Astrocyte of the spinal cord (primary cell): ENCODE results near the gene HLA-DPA1.

Source experiments
- DNase-seq: peaks from one replicate; pipeline ENCODE4 v3.0.0; 2011; ENCODE audit warnings: low read depth, low spot score
- H3K4me3 ChIP-seq: 2 replicates; pipeline ENCODE4 v1.5.1; 2011; ENCODE audit warnings: low read depth, mild to moderate bottlenecking, low read length, moderate library complexity
- CTCF ChIP-seq: IDR thresholded peaks from 2 replicates; pipeline ENCODE4 v1.5.1; 2012; ENCODE audit warnings: low read depth, mild to moderate bottlenecking, low read length, inconsistent platforms
- in situ Hi-C: cut with HindIII; loops from 2 replicates; pipeline ENCODE4 v1.10.0; 2017; ENCODE audit warnings: low sequenced_read_pairs

Gene HLA-DPA1

GRCh38 chr6:33076406-33076934, 3.0 kb upstream of the HLA-DPA1 start:
- in situ Hi-C loops: no loop called here

GRCh38 chr6:33075568-33076405, 2.3 kb upstream of the HLA-DPA1 start, which contains the start of gene HLA-DPB1:
HLA-DPB1 (plus strand) TSS chr6:33075990; CDS start chr6:33076042, 52 bp downstream.
- in situ Hi-C loops: no loop called here
- peak; percentile 47 for DNase-seq
- TF ChIP-seq CTCF: no peak
- no peak within 1 kb of the TSS for H3K4me3 ChIP-seq

More at GRCh38 chr6:33076406-33076934, 3.0 kb upstream of the HLA-DPA1 start:
- DNase-seq: no peak
- TF ChIP-seq CTCF: no peak
- H3K4me3 ChIP-seq: no peak overlapping the region

- no peak for TF ChIP-seq CTCF
- in situ Hi-C loops: no loop called here
- no peak for DNase-seq
- H3K4me3 ChIP-seq: no peak overlapping the region
Observed at GRCh38 chr6:33075208-33075567, 1.7 kb upstream of the HLA-DPA1 start.

- H3K4me3 ChIP-seq: no peak overlapping the region
- DNase-seq: no peak
- no peak for TF ChIP-seq CTCF
- in situ Hi-C loops: no loop called here
Observed at GRCh38 chr6:33072508-33073100, 845 bp downstream of the HLA-DPA1 start.

- no peak for TF ChIP-seq CTCF
- in situ Hi-C loops: no loop called here
- DNase-seq: no peak
- no peak overlapping the region for H3K4me3 ChIP-seq
Observed at GRCh38 chr6:33071569-33071968, 1.9 kb downstream of the HLA-DPA1 start.

- TF ChIP-seq CTCF: no peak
- H3K4me3 ChIP-seq: no peak overlapping the region
- in situ Hi-C loops: no loop called here
- DNase-seq: no peak
Observed at GRCh38 chr6:33070909-33071308, 2.5 kb downstream of the HLA-DPA1 start.
